GM23248 (cell line): ENCODE measurements around the gene ROCK2. TPM values are rescaled to one million over a fixed set of nuclear protein-coding genes. Genes with fewer than 3 reads are reported as not detected.

Experiments used
- DNase-seq: peaks from one replicate; pipeline ENCODE4 v3.0.0-alpha.2; 2015
- H2AFZ ChIP-seq: fragments of 200-600 bp; sonication (generic); 2 replicates; pipeline ENCODE4 v1.6.1; 2016; ENCODE audit warnings: antibody characterized with exemption
- H3F3A ChIP-seq: fragments of 200-600 bp; sonication (generic); 2 replicates; pipeline ENCODE4 v1.6.1; 2016; ENCODE audit warnings: mild to moderate bottlenecking, antibody characterized with exemption, mixed run types; ENCODE audit not compliant: insufficient read depth
- H3K27ac ChIP-seq: fragments of 200-600 bp; sonication (generic); 2 replicates; pipeline ENCODE4 v1.5.1; 2016; ENCODE audit warnings: mild to moderate bottlenecking
- H3K27me3 ChIP-seq: fragments of 200-600 bp; sonication (generic); replicated peaks from 2 replicates; pipeline ENCODE4 v1.6.1; 2016; ENCODE audit warnings: mild to moderate bottlenecking; ENCODE audit not compliant: insufficient read depth
- H3K36me3 ChIP-seq: fragments of 200-600 bp; sonication (generic); 2 replicates; pipeline ENCODE4 v1.6.1; 2016; ENCODE audit warnings: low read depth, mild to moderate bottlenecking
- H3K4me1 ChIP-seq: fragments of 200-600 bp; sonication (generic); 2 replicates; pipeline ENCODE4 v1.6.1; 2016; ENCODE audit warnings: mild to moderate bottlenecking; ENCODE audit not compliant: insufficient read depth
- H3K4me2 ChIP-seq: fragments of 200-600 bp; sonication (generic); one replicate; pipeline ENCODE4 v1.6.1; 2016; ENCODE audit warnings: mild to moderate bottlenecking; ENCODE audit not compliant: unreplicated experiment
- H3K4me3 ChIP-seq: fragments of 200-600 bp; sonication (generic); 2 replicates; pipeline ENCODE4 v1.5.1; 2016; ENCODE audit warnings: mild to moderate bottlenecking
- H3K79me2 ChIP-seq: fragments of 200-600 bp; sonication (generic); 2 replicates; pipeline ENCODE4 v1.6.1; 2016; ENCODE audit warnings: mild to moderate bottlenecking; ENCODE audit not compliant: insufficient read depth
- H3K9ac ChIP-seq: fragments of 200-600 bp; sonication (generic); 2 replicates; pipeline ENCODE4 v1.6.1; 2016; ENCODE audit warnings: mild to moderate bottlenecking
- H3K9me2 ChIP-seq: fragments of 200-600 bp; sonication (generic); 2 replicates; pipeline ENCODE4 v1.6.1; 2016; ENCODE audit warnings: mixed run types, mild to moderate bottlenecking, moderate library complexity; ENCODE audit not compliant: insufficient read depth
- H3K9me3 ChIP-seq: fragments of 200-600 bp; sonication (generic); one replicate; pipeline ENCODE4 v1.6.1; 2017; ENCODE audit warnings: low read depth
- H4K20me1 ChIP-seq: fragments of 200-600 bp; sonication (generic); 2 replicates; pipeline ENCODE4 v1.6.0; 2016; ENCODE audit not compliant: insufficient read depth
- EZH2 ChIP-seq: fragments of 200-600 bp; sonication (generic); IDR thresholded peaks from 2 replicates; pipeline ENCODE4 v1.6.1; 2018; ENCODE audit warnings: antibody characterized with exemption, mild to moderate bottlenecking; ENCODE audit not compliant: insufficient read depth, poor library complexity, severe bottlenecking
- EZH2phosphoT487 ChIP-seq: fragments of 200-600 bp; sonication (generic); IDR thresholded peaks from 2 replicates; pipeline ENCODE4 v1.6.1; 2018; ENCODE audit warnings: antibody characterized with exemption, moderate library complexity, mild to moderate bottlenecking, low read depth; ENCODE audit not compliant: insufficient read depth
- WGBS, 2 experiments: methylation state at CpG; one replicate each; pipeline ENCODE4 v1.1.6; 2015 to 2017; ENCODE audit warnings: low lambda C conversion rate in 2 of 2, low coverage in 1 of 2; ENCODE audit errors: missing lambda C conversion rate in 2 of 2; 5-methylcytosine and 5-hydroxymethylcytosine counted together
- in situ Hi-C: fragments of 300-500 bp; cut with MboI; formaldehyde crosslinking; loops from 2 replicates; pipeline ENCODE4 v1.15.0; 2020
- polyA plus RNA-seq: library from polyadenylated mRNA; unstranded; fragments of >200 nt; fragmentation: Nextera tagmentation; extraction: Ambion mirVana; gene quantifications from 2 replicates; pipeline ENCODE4 v1.2.1, GENCODE V29; 2016
- total RNA-seq: library from RNA; depleted of rRNA; stranded (reverse); fragments of >200 nt; shearing (Covaris generic); gene quantifications from 2 replicates; pipeline ENCODE4 v1.2.3, GENCODE V29; 2014

ROCK2 gene
- total and polyA plus RNA-seq, 2 experiments from 2014 or later = 19.9 to 38.3 TPM

GRCh38 chr2:11275910-11276309 is 68.5 kb downstream of the ROCK2 start:
- in situ Hi-C loops = no loop called here
- H3K4me3 ChIP-seq = no peak overlapping the region
- H3F3A ChIP-seq = no peaks in the 10 kb centered on the region
- peaks cover 14% of the 10 kb centered on the region for H3K36me3 ChIP-seq
- no peak for DNase-seq
- H3K27me3 ChIP-seq = no peaks in the 10 kb centered on the region
- no peak overlapping the region for H3K9ac ChIP-seq
- 78 to 84% methylated on average over 6 of the region's 6 CpGs for WGBS, 2 experiments
- no peak overlapping the region for H3K4me2 ChIP-seq
- no peaks in the 10 kb centered on the region for H3K9me2 ChIP-seq
- 0 out of 2 replicates have a peak, but pooled peaks cover 3% of the 10 kb centered on the region for H4K20me1 ChIP-seq
- H3K27ac ChIP-seq = no peak overlapping the region
- H3K79me2 ChIP-seq = peaks cover 100% of the 10 kb centered on the region
- H3K9me3 ChIP-seq = no peaks in the 10 kb centered on the region
- no peak overlapping the region for H2AFZ ChIP-seq
- H3K4me1 ChIP-seq = peaks cover 8% of the 10 kb centered on the region; the same call in 1 of the 2 replicates
- TF ChIP-seq EZH2phosphoT487 (no peak), EZH2 (no peak)

DNA sequence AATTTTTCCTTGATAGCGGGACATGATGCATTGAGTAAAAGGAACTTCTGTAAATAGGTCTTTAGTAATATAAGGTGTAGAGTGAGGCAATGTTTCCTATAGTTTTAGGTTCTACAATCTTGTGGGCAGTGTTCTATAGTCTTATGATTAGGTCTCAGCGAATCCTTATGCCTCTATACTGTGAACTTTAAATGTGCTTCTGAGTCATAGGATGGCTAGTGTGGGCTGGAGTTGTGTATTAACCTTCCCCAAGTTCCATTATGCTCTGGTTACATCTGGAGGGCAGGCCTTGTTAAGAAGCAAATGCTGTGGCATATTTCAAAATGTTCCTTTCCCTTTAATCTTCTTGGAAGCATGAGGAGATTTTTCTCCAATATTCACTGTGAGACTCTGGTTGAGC is 73.5 kb downstream of the ROCK2 start:
- in situ Hi-C loops = no loop called here
- Histone ChIP-seq H3K27ac (no peak overlapping the region), H3K27me3 (no peaks in the 10 kb centered on the region), H3K4me2 (no peak overlapping the region), H3K4me1 (peaks cover 8% of the 10 kb centered on the region; the same call in 1 of the 2 replicates), H3F3A (no peaks in the 10 kb centered on the region), H3K9ac (no peak overlapping the region), H3K9me3 (no peaks in the 10 kb centered on the region), H3K79me2 (peaks cover 100% of the 10 kb centered on the region), H3K36me3 (no peaks in the 10 kb centered on the region), H2AFZ (no peak overlapping the region), H3K4me3 (no peak overlapping the region), H3K9me2 (no peaks in the 10 kb centered on the region), H4K20me1 (0 out of 2 replicates have a peak, but pooled peaks cover 3% of the 10 kb centered on the region)
- DNase-seq = peak; percentile 41
- TF ChIP-seq EZH2phosphoT487 (no peak), EZH2 (no peak)
- 96 to 98% methylated on average over 2 of the region's 2 CpGs for WGBS, 2 experiments

DNA sequence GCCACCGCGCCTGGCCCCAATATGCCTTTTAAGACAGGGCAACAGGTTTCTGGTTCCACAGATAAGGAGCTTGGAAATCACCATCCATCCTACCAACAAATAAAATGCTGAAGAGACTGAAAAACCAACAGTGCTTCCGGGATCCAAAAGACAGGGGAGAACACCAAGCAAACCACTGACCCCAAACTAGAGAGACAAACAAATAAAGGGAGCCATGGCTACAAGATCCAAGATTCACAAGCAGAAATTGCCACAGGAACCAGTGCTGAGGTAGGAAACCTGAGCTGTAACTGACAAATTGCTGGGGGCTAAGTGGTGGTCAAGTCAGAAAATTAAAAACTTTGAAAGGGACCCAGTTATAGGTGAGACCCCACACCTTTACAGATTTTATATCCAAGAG is 76.5 kb downstream of the ROCK2 start:
- Histone ChIP-seq H2AFZ (no peak overlapping the region), H3K27me3 (no peaks in the 10 kb centered on the region), H3K4me3 (no peak overlapping the region), H3K4me1 (peaks cover 3% of the 10 kb centered on the region; the same call in 1 of the 2 replicates), H3K9ac (no peak overlapping the region), H3K9me3 (no peaks in the 10 kb centered on the region), H3K36me3 (no peaks in the 10 kb centered on the region), H3F3A (no peaks in the 10 kb centered on the region), H3K4me2 (no peak overlapping the region), H4K20me1 (0 out of 2 replicates have a peak, but pooled peaks cover under 1% of the 10 kb centered on the region), H3K79me2 (peaks cover 100% of the 10 kb centered on the region), H3K27ac (no peak overlapping the region), H3K9me2 (no peaks in the 10 kb centered on the region)
- DNase-seq = no peak
- TF ChIP-seq EZH2 (no peak), EZH2phosphoT487 (no peak)
- 88 to 90% methylated on average over 3 of the region's 3 CpGs for WGBS, 2 experiments
- in situ Hi-C loops = no loop called here

- no peak overlapping the region for H3K4me2 ChIP-seq
- in situ Hi-C loops = no loop called here
- 0 out of 2 replicates have a peak, but pooled peaks cover 7% of the 10 kb centered on the region for H3K4me1 ChIP-seq
- no peaks in the 10 kb centered on the region for H3K36me3 ChIP-seq
- no peaks in the 10 kb centered on the region for H3K27me3 ChIP-seq
- H2AFZ ChIP-seq = no peak overlapping the region
- H3K4me3 ChIP-seq = no peak overlapping the region
- TF ChIP-seq EZH2 (no peak), EZH2phosphoT487 (no peak)
- no peaks in the 10 kb centered on the region for H3K9me2 ChIP-seq
- WGBS, 2 experiments = 100% methylated on average over 1 of the region's 1 CpG
- H4K20me1 ChIP-seq = no peaks in the 10 kb centered on the region
- no peak for DNase-seq
- no peaks in the 10 kb centered on the region for H3K9me3 ChIP-seq
- H3K9ac ChIP-seq = no peak overlapping the region
- H3K27ac ChIP-seq = no peak overlapping the region
- peaks cover 100% of the 10 kb centered on the region for H3K79me2 ChIP-seq
- H3F3A ChIP-seq = no peaks in the 10 kb centered on the region
Observed at GRCh38 chr2:11264818-11265217, 79.6 kb downstream of the ROCK2 start.

GRCh38 chr2:11264007-11264406 is 80.4 kb downstream of the ROCK2 start:
- in situ Hi-C loops = no loop called here
- Histone ChIP-seq H3K4me3 (no peak overlapping the region), H3K9ac (no peak overlapping the region), H3K27ac (no peak overlapping the region), H3K9me3 (no peaks in the 10 kb centered on the region), H2AFZ (no peak overlapping the region), H3F3A (no peaks in the 10 kb centered on the region), H3K4me1 (0 out of 2 replicates have a peak, but pooled peaks cover 7% of the 10 kb centered on the region), H3K9me2 (no peaks in the 10 kb centered on the region), H3K27me3 (no peaks in the 10 kb centered on the region), H3K4me2 (no peak overlapping the region), H4K20me1 (no peaks in the 10 kb centered on the region), H3K36me3 (no peaks in the 10 kb centered on the region), H3K79me2 (peaks cover 100% of the 10 kb centered on the region)
- WGBS, 2 experiments = 95 to 98% methylated on average over 2 of the region's 2 CpGs
- DNase-seq = no peak
- TF ChIP-seq EZH2 = no peak
- no peak for TF ChIP-seq EZH2phosphoT487
